ENCODE measurements around the gene VWC2L.

VWC2L gene

DNA sequence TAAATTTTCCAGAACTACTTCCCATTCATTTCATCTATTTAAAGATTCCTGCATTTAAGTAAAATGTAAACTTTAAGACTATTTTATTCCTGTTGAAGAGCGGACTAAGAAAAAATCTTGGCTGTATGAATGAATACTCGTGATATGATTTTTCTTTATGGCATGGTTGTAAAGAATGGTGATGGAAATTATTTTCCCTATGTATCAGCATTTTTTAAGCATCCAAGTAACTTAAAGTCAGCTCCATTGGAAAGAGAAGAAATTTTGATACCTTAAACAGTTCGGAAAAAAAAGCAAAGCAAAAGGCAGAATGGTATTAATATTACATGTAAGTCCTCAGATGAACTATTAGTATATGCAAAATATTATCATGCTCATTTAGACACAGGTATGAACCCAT lies 58.9 kb downstream of the VWC2L start:
- DNase-seq (ENCODE audit: low read depth in 2 of 2) = no peak

DNA sequence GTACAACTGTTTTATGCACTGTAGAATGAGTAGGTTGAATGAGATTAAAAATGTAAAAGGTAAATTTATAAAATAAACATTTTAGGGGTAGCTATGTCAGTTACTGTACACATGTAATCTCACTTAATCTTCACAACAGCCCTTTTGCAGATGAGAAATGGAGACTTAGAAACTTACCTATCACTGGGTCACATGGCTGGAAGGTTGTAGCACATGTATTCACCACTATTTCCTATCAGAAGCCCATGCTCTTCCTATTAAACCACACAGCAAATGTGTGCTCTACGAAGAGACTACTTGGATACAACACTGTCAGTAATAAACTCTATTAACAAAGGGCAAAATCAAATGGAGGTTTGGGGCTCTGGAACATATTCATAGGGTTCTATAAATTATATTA lies 60.5 kb downstream of the VWC2L start:
- no peak for DNase-seq (ENCODE audit: low read depth in 2 of 2)

DNA sequence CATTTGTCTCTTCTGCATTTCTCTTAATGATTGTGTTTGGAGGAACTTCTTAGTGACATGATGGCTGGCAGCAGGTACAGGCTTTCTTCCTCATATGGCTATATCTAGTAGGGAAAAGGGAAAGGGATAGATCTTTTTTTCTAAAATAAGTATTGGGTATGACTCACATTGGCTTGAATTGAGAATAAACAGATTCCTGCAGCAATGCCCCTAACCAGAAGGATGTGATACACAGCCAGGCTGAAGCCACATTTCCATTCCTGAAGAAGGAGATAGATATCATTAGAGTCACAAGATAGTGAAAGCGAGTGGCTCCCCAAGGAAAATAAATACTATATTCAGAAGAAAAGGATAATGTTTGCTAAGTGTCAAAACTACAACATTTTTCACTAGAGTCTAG lies 61.1 kb downstream of the VWC2L start:
- no peak for DNase-seq (ENCODE audit: low read depth in 2 of 2)

DNA sequence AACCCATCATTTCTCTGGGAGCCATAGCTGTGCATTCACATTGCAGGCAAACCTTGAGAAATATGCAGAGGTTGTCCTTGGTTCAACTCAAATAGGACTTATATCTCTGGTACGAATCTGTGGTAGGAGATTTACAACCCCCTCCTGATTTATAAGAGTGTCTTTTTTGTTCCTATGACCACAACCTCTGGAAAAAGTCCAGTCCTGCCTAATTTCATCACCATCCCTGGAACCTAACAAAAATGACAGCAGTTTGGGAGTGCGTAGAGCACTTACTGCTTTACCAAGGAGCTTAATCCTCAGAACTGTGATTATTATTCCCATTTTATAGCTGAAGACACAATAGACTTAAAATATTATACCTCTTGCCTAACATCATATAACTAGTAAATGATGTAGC lies 66.5 kb downstream of the VWC2L start:
- no peak for DNase-seq (ENCODE audit: low read depth in 2 of 2)

DNA sequence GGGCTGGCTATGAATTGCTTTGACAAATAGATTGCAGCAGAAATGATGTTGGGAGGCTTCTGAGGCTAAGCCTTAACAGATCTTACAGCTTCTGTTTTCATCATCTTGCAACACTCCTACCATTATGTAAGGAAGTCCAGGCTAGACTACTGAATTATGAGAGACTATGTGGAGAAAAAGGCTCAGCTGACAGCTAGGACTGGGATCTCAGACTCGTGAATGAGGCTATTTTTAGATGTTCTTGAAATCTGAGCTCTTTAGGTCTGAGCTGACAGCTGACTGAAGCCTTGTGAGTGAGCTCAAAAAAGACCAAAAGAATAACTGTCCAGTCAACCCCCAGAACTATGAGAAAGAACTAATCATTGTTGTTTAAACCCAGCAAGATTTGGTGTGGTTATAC lies 70.3 kb downstream of the VWC2L start:
- DNase-seq (ENCODE audit: low read depth in 2 of 2) = no peak

DNA sequence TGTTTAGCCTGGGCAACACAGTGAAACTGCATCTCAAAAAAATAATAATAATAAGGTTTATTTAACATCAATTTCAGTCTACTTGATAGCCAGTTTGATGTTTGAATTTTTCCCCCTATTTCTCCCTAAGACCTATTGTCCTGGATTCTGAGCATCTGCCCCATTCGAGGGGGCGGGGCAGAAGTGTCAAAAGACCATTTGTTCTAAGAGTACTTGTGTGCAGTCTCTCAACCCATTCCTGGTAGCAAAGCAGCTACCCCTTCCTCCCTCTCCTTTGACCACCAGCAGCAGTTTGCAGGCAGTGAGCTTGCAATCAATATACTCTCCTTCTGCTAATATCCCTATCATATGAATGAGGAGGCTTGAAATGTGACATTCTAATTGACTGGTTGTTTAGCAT lies 71.9 kb downstream of the VWC2L start:
- no peak for DNase-seq (ENCODE audit: low read depth in 2 of 2)

DNA sequence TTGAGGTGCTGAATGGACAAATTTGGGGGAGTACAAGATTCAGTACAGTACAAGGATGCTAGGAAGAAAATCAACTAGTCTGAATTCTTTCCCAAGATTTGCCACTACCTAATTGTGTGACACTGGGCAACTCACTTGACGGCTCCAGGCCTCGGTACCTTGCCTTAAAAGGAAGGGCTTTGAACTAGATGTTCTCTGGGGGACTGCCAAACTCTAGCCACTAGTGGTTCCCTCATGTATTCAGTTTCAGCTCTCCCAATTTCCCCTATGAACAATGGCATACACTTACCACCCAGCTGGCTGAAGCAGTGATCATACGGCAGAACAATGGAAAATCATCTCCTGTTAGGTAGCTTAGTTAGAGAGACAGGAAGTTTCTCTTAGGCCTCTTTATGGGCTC lies 73.4 kb downstream of the VWC2L start:
- DNase-seq (ENCODE audit: low read depth in 2 of 2) = no peak

DNA sequence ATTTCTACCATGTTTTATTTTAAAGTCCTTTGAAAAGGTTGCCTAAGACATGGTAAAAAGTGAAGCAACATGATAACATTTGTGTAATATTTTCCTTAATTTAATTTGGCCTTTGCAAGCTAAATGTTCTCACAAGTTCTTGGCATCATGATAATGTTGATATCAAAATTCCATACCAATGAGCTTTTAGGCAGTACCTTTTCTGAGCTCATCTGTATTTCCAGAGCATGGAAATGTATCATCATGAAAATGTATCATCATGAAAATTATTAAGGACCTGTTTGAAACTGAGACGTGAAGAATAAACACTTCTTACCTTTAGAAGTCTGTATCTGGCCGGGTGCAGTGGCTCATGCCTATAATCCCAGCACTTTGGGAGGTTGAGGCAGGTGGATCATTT lies 73.8 kb downstream of the VWC2L start:
- DNase-seq (ENCODE audit: low read depth in 2 of 2) = no peak

DNA sequence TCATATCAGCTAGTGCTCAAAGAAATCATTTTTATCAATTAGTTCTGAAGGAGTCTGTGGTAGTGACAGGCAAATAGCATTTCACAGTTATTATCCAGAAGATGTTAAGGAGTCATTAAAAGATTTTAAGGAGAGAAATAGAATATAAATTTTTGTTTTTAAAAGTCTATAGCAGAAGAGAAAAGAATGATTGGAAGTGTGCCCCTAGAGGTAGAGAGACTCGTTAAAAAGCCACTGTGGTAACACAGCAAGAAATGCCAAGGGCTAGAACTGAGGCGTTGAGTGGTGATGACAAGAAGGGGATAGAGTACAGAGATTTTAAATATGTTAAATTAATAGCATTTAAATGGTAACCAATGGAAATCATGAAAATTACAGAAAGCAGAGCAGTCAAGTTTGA lies 78.3 kb downstream of the VWC2L start:
- DNase-seq (ENCODE audit: low read depth in 2 of 2) = no peak

DNA sequence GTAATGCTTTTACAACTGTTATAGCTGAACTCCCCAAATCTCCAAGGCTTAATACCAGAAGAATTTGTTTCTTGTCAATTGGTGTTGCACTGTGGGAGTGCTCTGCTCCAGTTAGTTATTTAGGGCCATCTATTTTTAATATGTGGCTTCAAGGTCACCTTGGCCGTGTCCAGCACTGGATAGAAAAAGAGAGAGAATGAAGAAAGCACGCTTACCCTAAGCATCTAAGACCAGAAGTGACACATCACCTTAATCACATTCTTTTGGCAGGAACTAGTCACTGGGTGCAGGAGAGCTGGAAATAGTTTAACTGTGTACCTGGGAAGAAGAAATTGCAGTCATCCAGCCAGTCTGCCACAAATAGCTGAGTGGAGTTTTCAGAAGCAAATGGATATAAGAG lies 78.8 kb downstream of the VWC2L start:
- DNase-seq (ENCODE audit: low read depth in 2 of 2) = no peak

DNA sequence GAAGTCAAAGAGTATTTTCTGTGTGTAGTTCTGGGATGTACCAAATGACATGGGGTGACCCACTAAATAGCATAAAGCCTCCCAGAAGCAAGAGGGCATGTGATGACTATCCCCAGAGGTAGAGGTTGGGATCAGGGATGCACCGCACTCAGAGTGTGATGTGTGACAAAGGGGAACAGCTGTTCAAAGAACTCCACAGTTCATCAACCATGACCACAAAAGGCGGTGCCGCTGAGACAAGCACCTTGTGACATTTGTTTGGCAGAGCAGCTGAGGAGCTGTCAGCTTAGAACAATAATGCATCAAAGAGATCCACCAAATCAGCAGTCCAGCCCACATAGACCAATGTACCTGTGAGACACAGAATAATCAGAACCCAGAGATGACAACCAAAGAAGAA lies 81.3 kb downstream of the VWC2L start:
- no peak for DNase-seq (ENCODE audit: low read depth in 2 of 2)

DNA sequence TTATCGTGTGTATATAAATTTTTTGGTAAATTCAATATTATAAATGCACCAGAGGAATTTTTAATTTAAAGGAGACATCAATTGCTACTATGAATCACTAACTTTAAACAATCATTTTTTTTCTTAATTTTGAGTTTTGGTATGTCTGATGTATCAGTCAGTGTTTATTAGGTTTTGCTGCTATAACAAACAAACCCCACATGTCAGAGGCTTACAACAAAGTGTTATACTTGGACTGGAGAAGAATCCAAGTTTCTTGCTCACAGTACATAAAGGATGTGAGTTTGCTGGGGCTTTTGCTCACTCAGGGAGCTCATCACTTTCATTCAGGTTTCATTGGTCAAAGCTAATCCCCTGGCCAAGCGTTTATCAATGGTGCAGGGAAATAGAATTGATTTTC lies 81.8 kb downstream of the VWC2L start:
- no peak for DNase-seq (ENCODE audit: low read depth in 2 of 2)

DNA sequence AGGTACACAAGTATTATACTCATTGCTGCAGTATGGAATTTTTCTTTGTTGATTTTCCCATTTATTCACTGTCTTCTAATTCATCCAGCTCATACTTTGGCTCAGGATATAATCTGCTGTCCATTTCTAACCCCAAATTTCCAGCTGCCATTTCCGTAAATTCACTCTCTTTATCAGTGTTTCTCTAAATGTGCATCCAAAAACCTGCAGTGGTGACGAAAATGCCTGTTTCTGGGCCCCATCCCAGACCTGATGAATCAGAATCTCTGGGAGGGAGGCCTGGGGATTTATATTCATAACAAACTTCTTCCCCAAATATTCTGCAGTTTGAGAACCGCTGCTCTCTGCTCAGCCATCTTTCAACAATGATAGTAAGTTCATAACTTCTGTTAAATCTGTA lies 86.6 kb downstream of the VWC2L start:
- no peak for DNase-seq (ENCODE audit: low read depth in 2 of 2)

DNA sequence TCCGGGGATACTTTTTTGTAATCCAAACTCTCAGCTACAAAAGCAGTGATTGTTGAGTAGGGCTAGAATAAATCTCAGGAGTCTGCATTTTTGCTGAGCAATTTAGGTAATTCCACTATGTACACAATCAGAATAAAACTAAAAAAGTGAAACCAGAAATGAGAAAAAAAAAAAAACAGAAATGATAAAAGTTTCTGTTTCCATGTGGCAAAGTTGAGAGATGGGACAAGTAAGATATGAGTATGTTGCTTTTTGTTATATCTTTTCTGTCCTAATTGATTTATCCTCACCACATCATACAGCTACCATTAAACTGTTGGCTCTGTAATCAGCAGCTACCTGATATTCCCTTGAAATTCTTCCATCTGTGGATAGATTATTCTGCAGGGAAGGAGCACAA lies 92.7 kb downstream of the VWC2L start:
- DNase-seq (ENCODE audit: low read depth in 2 of 2) = no peak

DNA sequence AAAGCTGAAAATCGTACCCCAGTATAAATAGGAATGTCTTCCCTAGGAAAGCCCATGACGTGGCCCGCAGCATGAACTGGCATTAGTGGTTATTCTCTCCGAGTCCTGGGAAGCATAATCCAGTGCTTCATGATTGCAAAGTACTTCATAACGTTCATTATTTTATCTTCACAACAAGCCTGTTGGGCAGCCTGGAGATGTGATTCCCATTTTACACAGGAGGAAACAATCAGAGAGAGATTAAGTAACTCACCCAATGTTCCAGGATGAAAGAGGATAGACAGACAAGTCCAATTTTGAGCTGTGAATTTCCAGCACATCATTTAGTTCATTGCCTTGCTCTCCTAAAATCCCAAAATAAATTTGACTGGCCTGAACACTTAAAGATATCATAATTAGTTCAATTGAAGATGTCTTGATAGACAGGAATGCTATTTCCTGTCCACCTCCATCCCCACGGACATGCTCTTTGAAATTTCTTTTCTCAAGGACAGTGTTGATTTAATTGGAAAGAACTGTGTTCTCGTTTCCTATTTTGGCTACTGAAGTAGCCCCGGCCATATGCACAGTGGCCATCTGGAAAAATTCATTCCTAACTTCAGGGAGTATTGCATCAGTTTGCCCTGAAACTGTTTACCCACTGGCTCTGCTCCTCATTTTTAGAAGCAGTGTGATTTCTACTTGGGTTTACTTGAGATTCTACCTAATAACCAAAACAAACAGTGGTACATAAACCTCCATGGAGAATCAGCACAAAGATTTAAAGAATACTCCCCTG lies 93.9 kb downstream of the VWC2L start:
- DNase-seq (ENCODE audit: low read depth in 2 of 2) = no peak

DNA sequence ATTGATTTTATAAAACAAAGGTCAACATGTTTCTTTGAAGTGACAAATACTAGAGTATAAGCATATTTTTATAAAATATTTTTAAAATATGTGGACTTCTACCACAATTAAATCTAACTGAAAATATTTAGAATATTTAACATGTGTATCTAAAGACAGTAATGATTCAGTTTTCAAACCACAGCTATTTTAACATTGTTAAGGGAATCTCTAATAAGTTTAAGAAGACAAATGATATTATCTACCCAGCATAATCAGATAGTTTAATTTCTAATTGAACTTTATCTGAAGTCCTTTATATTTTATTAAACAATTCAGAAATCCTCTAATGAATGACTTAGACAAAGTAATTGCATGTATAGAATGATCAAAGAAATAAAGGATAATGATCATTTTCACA lies 96.2 kb downstream of the VWC2L start:
- no peak for DNase-seq (ENCODE audit: low read depth in 2 of 2)

DNA sequence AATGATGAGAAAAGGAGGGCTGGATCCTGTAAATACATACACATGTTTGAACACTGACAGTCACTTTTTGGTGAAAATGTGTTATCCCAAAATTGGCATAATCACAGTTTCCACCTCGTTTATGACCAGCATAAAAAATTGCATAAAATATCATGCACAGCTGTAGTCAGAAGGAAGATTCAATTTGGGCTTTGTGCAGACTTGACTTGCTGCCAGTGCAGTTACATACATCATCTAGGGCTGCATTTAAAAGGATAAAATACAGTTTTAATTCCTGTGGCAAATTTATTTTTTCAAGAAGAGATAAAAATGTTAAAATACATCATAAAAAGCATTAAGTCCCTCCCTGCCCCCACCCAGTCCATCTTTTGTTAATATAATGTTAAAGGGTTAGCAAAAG lies 103.8 kb downstream of the VWC2L start:
- no peak for DNase-seq (ENCODE audit: low read depth in 2 of 2)

DNA sequence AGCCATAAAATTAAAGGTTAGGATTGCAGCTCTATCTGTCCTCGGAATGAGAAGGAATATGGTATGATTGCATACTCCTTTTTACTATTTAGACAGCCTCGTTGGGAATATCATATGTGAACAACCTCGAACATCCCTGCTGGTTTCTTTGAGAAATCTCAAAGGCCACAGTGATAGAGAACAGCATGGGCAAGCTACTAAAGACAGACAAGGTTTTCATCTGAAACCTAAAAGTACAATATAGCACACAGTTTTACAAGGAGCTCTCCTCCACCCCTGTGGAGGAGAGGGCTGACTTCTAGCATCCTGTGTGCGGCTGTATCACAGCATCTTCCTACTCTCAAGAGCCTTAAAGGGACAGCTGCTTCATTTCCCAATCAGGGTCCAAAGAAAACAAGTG lies 104.3 kb downstream of the VWC2L start:
- no peak for DNase-seq (ENCODE audit: low read depth in 2 of 2)

DNA sequence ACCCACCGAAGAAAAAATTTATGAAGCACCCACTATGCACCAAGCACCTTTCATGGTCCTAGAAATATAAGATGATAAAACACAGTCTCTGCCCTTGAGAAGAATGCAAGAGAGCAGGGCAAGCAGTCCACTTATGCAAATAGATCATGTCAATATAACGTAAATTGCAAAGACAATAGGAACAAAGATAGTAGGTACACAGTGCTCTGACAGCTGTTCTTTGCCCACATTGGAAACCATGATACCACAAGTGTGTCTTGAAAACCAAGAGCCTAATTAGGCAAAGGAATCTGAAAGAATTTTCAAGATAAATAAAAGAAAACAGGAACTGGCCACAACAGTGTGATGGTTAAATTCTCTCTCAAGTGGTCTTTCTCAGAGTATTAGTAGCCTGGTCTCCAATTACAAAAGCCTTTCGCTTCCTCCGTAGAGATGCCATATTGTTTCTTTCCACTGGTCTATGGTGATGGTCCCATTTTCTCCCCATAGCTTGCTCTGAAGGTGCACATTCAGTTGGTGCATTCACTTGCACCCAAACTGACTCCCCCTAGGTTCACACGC lies 108.5 kb downstream of the VWC2L start:
- DNase-seq (ENCODE audit: low read depth in 2 of 2) = no peak

DNA sequence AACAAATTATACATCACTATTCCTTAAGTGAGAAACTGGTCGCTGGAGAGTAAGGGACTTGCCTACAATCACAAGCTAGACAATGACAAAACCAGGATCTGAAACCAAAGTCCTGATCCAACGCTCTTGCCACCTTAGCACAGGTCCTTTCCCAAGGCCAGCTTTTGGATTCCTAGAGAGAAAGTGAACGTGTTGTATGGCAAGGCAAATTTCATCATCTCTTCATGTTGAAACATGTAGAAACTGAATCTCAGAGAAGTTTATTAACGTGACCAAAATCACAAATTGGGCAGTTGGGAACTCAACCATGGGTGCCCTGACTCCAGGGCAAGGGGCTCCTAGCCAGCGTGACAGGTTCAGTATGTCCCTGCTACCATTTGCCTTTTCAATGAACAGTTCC lies 118.2 kb downstream of the VWC2L start:
- DNase-seq (ENCODE audit: low read depth in 2 of 2) = no peak

DNA sequence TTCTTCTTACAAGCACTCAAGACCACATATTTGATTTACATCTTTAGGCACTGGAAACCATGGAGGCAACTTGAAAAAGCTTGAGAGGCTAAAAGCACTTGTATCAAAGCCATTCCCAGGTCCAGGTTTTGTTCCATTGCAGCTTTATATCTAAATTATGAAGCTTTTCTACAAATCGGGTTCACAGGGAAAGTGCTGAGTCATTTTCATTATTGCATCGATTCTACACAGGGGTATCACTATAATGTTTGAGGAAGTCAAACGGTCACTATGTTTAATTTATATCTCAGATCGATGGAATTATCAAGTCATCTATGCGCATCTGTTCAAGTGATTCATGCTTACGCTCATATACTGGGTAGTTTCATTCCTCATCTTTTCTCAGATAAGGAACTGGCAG lies 118.7 kb downstream of the VWC2L start:
- DNase-seq (ENCODE audit: low read depth in 2 of 2) = no peak

DNA sequence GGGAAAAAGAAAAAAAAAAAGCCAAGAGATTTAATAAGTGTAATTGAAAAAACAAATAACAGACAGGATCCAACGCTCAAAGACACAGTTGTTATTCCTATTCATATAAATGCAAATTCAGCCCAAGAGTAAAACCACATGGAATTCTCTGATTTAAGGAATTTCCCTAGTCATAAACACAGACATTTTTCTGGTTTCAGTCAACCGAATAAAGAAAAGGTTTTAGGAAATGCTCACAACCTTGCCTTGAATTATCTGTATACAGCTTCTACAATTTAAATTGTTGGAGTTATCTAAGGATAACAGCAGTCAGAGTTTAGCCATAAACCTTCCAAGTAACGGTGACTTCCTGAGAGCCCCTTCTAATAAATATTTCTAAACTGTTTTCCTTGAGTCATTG lies 122.7 kb downstream of the VWC2L start:
- no peak for DNase-seq (ENCODE audit: low read depth in 2 of 2)

DNA sequence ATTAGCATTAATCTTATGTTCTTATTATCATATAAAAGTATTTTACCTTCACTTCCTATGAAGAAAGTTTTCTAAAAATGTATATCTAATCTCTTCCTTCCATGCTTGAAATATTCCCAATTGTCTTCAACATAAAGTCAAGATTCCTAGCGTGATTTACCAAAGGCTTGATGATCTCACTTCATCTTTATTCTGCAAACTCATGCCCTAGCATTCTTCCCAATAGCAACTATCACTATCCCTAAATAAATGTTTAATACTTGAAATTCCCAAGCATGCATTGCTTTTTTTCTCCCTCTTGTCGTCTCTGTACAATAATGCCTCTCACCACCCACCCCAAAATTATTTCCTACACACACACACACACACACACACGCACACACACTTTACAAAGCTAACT lies 125.8 kb downstream of the VWC2L start:
- DNase-seq (ENCODE audit: low read depth in 2 of 2) = no peak

DNA sequence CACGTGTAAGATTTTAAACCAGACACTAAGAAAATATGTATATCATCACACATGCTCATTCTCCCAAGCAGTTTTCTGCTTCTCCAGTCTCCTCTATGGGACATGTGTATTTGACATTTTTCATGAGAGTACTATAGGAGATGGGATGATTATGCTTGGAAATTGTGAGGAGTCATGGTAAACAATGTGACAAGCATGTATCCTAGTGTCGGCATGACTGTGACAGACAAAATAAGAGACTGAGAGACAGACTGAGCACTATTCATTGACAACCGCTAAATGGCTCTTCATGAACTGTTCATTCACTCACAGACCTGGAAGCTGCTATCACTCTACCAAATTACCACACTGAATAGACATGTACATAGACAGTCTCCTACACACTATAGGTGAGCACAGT lies 127.1 kb downstream of the VWC2L start:
- no peak for DNase-seq (ENCODE audit: low read depth in 2 of 2)

Data from stimulated activated CD8-positive, alpha-beta memory T cell treated with anti-CD3 and anti-CD28 coated beads, Interleukin-2, amount 100 ng/mL, for 1 hour (primary cell).